HL-60 (cell line): Measurements from ENCODE around the gene PANK4.

Experiments used
- POLR2AphosphoS5 ChIP-seq: IDR thresholded peaks from 2 replicates; pipeline ENCODE4 v1.6.1; 2012; ENCODE audit warnings: low read depth
- TF ChIP-seq, protein P1 (sequence below): IDR thresholded peaks from one replicate; pipeline ENCODE4 v1.5.1; 2011; ENCODE audit warnings: low read length, control low read depth, inconsistent platforms; ENCODE audit not compliant: insufficient read depth

DNA sequence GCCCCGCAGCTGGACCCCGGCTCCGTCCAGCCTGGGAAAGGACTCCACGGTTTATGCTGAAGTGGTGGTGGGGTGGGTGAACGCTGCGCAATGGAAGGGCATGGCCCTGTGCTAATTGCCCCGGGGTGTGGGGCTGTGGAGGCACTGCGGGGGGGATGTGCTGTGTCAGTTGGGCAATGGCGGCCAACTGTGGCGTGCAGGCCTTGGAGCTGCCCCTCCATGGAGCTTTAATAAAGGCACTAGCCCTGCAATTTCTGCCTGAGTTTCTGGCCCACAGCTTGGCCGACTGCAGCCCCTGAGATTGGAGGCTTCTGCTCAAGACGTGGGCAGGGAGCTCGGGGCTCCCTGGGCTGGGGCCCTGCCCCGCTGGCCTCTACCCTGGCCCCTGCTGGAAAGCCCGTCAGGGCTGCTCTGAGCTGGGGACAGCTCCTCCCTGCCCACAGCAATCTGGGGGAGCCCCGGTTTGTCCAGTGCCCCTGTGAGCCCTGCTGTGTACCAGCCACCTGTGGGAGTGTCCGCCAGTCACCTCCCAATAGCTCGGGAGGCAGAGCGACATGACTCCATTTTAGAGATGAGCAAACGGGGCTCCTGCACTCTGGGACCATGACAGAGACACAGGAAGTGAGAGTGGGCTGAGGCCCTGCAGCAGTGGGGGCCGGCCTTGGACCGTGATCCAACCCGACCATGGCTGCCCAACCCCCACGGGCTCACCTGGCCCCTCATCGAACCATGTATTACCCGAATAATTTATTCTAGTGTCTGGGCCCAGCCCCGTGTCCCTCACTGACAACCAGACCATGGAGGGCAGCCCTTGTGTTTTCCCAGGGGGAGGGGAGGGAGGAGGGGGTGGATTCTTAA, 21.0 kb upstream of the PANK4 start:
- TF ChIP-seq, protein P1, sequence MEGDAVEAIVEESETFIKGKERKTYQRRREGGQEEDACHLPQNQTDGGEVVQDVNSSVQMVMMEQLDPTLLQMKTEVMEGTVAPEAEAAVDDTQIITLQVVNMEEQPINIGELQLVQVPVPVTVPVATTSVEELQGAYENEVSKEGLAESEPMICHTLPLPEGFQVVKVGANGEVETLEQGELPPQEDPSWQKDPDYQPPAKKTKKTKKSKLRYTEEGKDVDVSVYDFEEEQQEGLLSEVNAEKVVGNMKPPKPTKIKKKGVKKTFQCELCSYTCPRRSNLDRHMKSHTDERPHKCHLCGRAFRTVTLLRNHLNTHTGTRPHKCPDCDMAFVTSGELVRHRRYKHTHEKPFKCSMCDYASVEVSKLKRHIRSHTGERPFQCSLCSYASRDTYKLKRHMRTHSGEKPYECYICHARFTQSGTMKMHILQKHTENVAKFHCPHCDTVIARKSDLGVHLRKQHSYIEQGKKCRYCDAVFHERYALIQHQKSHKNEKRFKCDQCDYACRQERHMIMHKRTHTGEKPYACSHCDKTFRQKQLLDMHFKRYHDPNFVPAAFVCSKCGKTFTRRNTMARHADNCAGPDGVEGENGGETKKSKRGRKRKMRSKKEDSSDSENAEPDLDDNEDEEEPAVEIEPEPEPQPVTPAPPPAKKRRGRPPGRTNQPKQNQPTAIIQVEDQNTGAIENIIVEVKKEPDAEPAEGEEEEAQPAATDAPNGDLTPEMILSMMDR, result no peak
- TF ChIP-seq POLR2AphosphoS5, result no peak; the same call in none of the 2 replicates
